RCC 7860 (cell line): ENCODE results near the gene EEF1A1.
"Not testable (repeated sequence)": the region's sequence is repeated elsewhere in the genome, so short reads cannot be mapped to it uniquely, and the experiment has no call there.

Experiments
- DNase-seq: peaks from one replicate; pipeline ENCODE4 v3.0.0-alpha.2; 2015; ENCODE audit warnings: low spot score
- FAIRE-seq: peaks from 2 replicates; lab custom pipeline; 2012; peaks lifted over from hg19 to GRCh38; lab: Jason Lieb, UNC

Gene EEF1A1

DNA sequence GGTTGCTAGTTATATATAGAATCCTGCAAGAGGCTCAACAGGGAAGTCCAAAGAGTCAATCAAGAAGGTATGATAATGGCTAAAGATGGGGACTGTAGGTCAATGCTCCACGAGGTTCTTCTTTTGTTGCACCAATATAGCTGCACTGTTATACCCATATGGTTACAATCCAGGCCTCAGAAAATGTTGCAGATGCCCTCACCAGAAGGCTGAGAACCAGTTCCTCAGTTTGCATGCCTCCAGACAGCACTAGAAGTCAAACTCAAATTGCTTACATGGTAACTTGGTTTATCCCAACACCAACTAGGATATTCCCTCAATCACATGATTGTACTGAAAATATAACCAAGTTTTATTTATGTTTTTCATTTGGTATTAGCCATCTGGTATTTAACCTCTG is 12.1 kb downstream of the EEF1A1 start:
- FAIRE-seq: no peak
- no peak for DNase-seq

DNA sequence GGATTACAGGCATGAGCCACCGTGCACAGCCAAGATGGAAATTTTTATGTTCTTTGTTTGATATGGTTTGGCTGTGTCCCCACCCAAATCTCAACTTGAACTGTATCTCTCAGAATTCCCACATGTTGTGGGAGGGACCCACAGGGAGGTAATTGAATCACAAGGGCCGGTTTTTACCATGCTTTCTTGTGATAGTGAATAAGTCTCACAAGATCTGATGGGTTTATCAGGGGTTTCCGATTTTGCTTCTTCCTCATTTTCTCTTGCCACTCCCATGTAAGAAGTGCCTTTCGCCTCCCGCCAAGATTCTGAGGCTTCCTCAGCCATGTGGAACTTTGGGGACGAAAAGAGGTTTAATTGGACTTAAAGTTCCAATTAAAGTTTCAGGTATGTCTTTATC is 14.6 kb downstream of the EEF1A1 start:
- no peak for FAIRE-seq
- no peak for DNase-seq

GRCh38 chr6:73505705-73506104 is 15.1 kb downstream of the EEF1A1 start:
- not testable (repeated sequence) for FAIRE-seq

DNA sequence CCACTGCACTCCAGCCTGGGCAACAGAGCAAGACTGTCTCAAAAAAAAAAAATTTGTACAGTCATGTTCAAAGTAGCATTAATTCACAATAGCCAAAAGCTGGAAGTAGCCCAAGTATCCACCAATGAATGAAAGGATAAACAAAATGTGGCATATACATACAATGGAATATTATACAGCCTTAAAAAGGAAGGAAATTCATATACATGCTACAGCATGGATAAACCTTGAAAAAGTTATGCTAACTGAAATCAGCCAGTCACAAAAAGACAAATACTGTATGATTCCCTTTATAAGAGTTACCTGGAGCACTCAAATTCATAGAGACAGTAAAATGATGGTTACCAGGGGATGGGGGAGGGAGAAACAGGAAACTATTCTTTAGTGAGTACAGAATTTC is 15.7 kb downstream of the EEF1A1 start:
- DNase-seq (no peak), FAIRE-seq (no peak)

More at GRCh38 chr6:73505705-73506104, 15.1 kb downstream of the EEF1A1 start:
- DNase-seq: not testable (repeated sequence)

DNA sequence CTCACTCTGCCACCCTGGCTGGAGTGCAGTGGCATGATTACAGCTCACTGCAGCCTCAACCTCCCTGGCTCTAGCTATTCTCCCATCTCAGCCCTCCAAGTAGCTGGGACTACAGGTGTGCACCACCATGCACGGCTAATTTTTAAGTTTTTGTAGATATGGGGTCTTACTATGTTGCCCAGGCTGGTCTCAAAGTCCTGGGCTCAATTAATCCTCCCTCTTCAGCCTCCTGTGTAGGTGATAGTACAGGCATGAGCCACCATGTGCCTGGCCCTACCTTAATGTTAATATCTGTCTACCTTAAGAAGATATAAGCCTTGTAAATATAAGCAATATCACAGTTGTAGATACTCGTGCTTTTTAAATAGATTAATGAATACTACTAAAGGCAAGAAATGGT is 16.7 kb downstream of the EEF1A1 start:
- DNase-seq (no peak), FAIRE-seq (no peak)

GRCh38 chr6:73503027-73503772 is 17.6 kb downstream of the EEF1A1 start:
- DNase-seq (no peak), FAIRE-seq (no peak)

DNA sequence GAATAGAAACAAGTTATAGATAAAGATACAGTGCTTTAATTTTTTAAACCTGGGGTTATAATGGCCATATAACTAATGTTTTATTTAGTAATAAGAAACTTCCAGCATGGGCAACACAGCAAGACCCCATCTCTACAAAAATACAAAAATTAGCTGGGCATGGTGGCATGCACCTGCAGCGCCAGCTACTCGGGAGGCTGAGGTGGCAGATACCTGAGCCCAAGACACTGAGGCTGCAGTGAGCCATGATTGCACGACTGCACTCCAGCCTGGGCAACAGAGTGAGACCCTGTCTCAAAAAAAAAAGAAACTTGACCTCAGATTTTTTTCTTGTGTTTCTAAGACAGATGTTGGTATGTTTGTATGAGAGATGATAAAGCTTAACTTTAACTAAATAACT is 22.9 kb downstream of the EEF1A1 start:
- DNase-seq (no peak), FAIRE-seq (no peak)

GRCh38 chr6:73491377-73491776 is 29.5 kb downstream of the EEF1A1 start:
- FAIRE-seq (no peak), DNase-seq (no peak)

- DNase-seq (no peak), FAIRE-seq (no peak)
Observed at GRCh38 chr6:73487473-73487872, 33.4 kb downstream of the EEF1A1 start.

- DNase-seq: no peak
Observed at GRCh38 chr6:73484438-73484837, 36.4 kb downstream of the EEF1A1 start.

DNA sequence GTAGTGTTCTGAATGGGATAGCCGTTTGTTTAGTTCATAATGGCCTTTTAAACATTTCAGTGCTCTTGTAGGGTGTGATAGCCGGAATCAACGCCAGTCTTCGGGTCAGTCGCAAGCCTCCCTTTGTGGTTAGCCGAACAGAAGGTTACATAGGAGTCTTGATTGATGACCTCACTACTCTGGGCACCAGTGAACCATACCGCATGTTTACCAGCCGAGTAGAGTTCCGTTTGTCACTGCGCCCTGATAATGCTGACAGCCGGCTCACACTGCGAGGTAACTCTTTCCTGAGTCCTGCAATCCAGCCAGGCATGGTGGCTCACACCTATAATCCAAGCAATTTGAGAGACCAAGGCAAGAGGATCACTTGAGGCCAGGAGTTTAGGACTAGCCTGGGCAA is 38.9 kb downstream of the EEF1A1 start:
- no peak for FAIRE-seq

More at GRCh38 chr6:73484438-73484837, 36.4 kb downstream of the EEF1A1 start:
- FAIRE-seq: no peak

DNA sequence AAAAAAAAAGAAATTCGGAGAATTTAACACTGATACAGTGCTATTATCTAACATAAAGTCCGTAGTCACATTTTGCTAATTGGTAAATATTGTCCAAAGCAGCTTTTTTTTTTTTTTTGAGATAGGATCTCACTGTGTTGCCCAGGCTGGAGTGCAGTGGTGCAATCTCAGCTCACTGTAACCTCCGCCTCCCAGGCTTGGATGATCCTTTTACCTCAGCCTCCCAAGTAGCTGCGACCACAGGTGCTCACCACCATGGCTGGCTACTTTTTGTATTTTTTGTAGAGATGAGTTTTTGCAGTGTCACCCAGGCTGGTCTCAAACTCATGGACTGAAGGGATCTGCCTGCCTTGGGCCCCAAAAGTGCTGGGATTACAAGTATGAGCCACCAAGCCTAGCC is 43.4 kb downstream of the EEF1A1 start:
- no peak for FAIRE-seq
- no peak for DNase-seq

More for the DNA sequence above, 38.9 kb downstream of the EEF1A1 start:
- no peak for DNase-seq

- FAIRE-seq (no peak), DNase-seq (no peak)
Observed at GRCh38 chr6:73476723-73477122, 44.1 kb downstream of the EEF1A1 start.

GRCh38 chr6:73471686-73472290 is 49.0 kb downstream of the EEF1A1 start:
- FAIRE-seq: no peak
- no peak for DNase-seq
